HepG2 (cell line): ENCODE results near the gene HDAC3. TPM values are rescaled to one million over a fixed set of nuclear protein-coding genes. Genes with fewer than 3 reads are reported as not detected.

Experiments used
- ATAC-seq: fragments of 200-7000 bp; cut with Tn5 transposase; 3 replicates; pipeline ENCODE4 v1.9.1; 2020; ENCODE audit warnings: mild to moderate bottlenecking, moderate library complexity
- BruUV-seq: library from RNA; stranded (reverse); fragments of 400-500 nt; replicated peaks from 2 replicates; lab custom pipeline; 2021; lab: Mats Ljungman, UMichigan
- CTCF ChIA-PET: fragments of 300-600 bp; formaldehyde crosslinking; extraction: SDS; loops from one replicate; lab custom pipeline; 2021; ENCODE audit warnings: low total read pairs, inconsistent platforms, low intra/inter-chr PET ratio; lab: Yijun Ruan, JAX
- POLR2A ChIA-PET: fragments of 350-600 bp; sonication (Branson Sonifier 250); formaldehyde crosslinking; loops from one replicate; lab custom pipeline; 2020; ENCODE audit warnings: antibody characterized with exemption, inconsistent platforms; lab: Yijun Ruan, JAX
- DNase-seq: peaks from one replicate; pipeline ENCODE4 v3.0.0-alpha.2; 2015; ENCODE audit warnings: low spot score
- FAIRE-seq: peaks from 3 replicates; lab custom pipeline; 2011; peaks lifted over from hg19 to GRCh38; lab: Jason Lieb, UNC
- H2AFZ ChIP-seq: one replicate; pipeline ENCODE4 v1.6.1; 2011; ENCODE audit warnings: low read length, inconsistent platforms
- H3K27ac ChIP-seq: fragments of 300-600 bp; 3 replicates; pipeline ENCODE4 v1.8.0; 2011; ENCODE audit warnings: mixed run types, mild to moderate bottlenecking, mixed read lengths, low read length, inconsistent platforms; ENCODE audit not compliant: insufficient read depth; ENCODE audit errors: extremely low read length
- H3K27me3 ChIP-seq, 2 experiments: fragments of 200-600 bp in 1 of 2; 2 replicates in 1 of 2; 3 replicates in 1 of 2; pipeline versions ENCODE4 v1.6.0 to v1.8.0; 2011; ENCODE audit warnings: low read length in 2 of 2, mild to moderate bottlenecking in 2 of 2, moderate library complexity in 2 of 2, inconsistent platforms in 1 of 2; ENCODE audit not compliant: insufficient read depth in 2 of 2, control insufficient read depth in 1 of 2
- H3K36me3 ChIP-seq, 2 experiments: fragments of 200-600 bp in 1 of 2; replicated peaks in 1 of 2; 2 replicates in 1 of 2; 3 replicates in 1 of 2; pipeline versions ENCODE4 v1.5.1 to v1.8.0; 2011; ENCODE audit warnings: low read length in 2 of 2, inconsistent platforms in 1 of 2; ENCODE audit not compliant: insufficient read depth in 2 of 2, control insufficient read depth in 1 of 2
- H3K4me1 ChIP-seq: 2 replicates; pipeline ENCODE4 v1.5.1; 2012; ENCODE audit warnings: low read length, inconsistent platforms; ENCODE audit not compliant: insufficient read depth
- H3K4me2 ChIP-seq: 2 replicates; pipeline ENCODE4 v1.6.0; 2011; ENCODE audit warnings: low read depth, low read length, inconsistent platforms
- H3K4me3 ChIP-seq, 3 experiments: fragments of 200-600 bp in 1 of 3; sonication (generic), shearing (Covaris generic) in 1 of 3; replicated peaks in 1 of 3; 2 replicates each; pipeline ENCODE4 v1.5.1; 2011 to 2016; ENCODE audit warnings: low read length in 3 of 3, inconsistent platforms in 2 of 3, low read depth in 2 of 3, mild to moderate bottlenecking in 2 of 3, control low read depth in 1 of 3, mixed read lengths in 1 of 3; ENCODE audit not compliant: insufficient read depth in 1 of 3
- H3K79me2 ChIP-seq: one replicate; pipeline ENCODE4 v1.6.1; 2011; ENCODE audit warnings: low read length, inconsistent platforms; ENCODE audit not compliant: insufficient read depth
- H3K9ac ChIP-seq: 2 replicates; pipeline ENCODE4 v1.6.0; 2011; ENCODE audit warnings: mild to moderate bottlenecking, low read depth, low read length, inconsistent platforms; ENCODE audit not compliant: insufficient read depth
- H3K9me3 ChIP-seq: 2 replicates; pipeline ENCODE4 v1.5.1; 2012; ENCODE audit warnings: mild to moderate bottlenecking, low read length
- H4K20me1 ChIP-seq: 2 replicates; pipeline ENCODE4 v1.6.0; 2011; ENCODE audit warnings: inconsistent platforms, mild to moderate bottlenecking, low read length, moderate library complexity; ENCODE audit not compliant: insufficient read depth
- ATF2 ChIP-seq: sonication (generic); formaldehyde crosslinking; IDR thresholded peaks from 2 replicates; pipeline ENCODE4 v1.4.0; 2020; ENCODE audit warnings: missing genetic modification reagents
- NONO ChIP-seq, 2 experiments: fragments of 450-650 bp in 1 of 2; sonication (generic) in 1 of 2; formaldehyde crosslinking in 1 of 2; IDR thresholded peaks in 1 of 2; conservative IDR thresholded peaks in 1 of 2; 2 replicates each; pipeline versions ENCODE4 v1.6.1 to v1.8.0; 2017 to 2022; ENCODE audit warnings: mild to moderate bottlenecking in 1 of 2, missing genetic modification reagents in 1 of 2, moderate library complexity in 1 of 2
- SOX5 ChIP-seq: IDR thresholded peaks from 2 replicates; pipeline ENCODE4 v1.6.1; 2016; ENCODE audit warnings: borderline replicate concordance
- WIZ ChIP-seq: sonication (generic); formaldehyde crosslinking; IDR thresholded peaks from 2 replicates; pipeline ENCODE4 v1.5.1; 2020; ENCODE audit warnings: mild to moderate bottlenecking, missing genetic modification reagents
- ZNF512 ChIP-seq: sonication (generic); formaldehyde crosslinking; IDR thresholded peaks from 2 replicates; pipeline ENCODE4 v1.4.0; 2020; ENCODE audit warnings: mild to moderate bottlenecking, missing genetic modification reagents
- ZNF781 ChIP-seq: sonication (generic); formaldehyde crosslinking; IDR thresholded peaks from 2 replicates; pipeline ENCODE4 v1.5.1; 2020; ENCODE audit warnings: borderline replicate concordance, mild to moderate bottlenecking, missing genetic modification reagents; ENCODE audit errors: not compliant biosample characterization
- ZNF782 ChIP-seq: sonication (generic); formaldehyde crosslinking; IDR thresholded peaks from 2 replicates; pipeline ENCODE4 v1.4.0; 2020; ENCODE audit warnings: missing genetic modification reagents, mild to moderate bottlenecking, borderline replicate concordance
- WGBS: methylation state at CpG from one replicate; pipeline ENCODE4 v1.1.6; 2017; ENCODE audit warnings: low lambda C conversion rate; 5-methylcytosine and 5-hydroxymethylcytosine counted together
- in situ Hi-C: cut with HindIII; loops from 2 replicates; pipeline ENCODE4 v1.10.0; 2017; ENCODE audit warnings: low pct_unique_long_range_greater_than_20kb; ENCODE audit not compliant: extremely low pct_ligation_motif_present
- intact Hi-C: fragments of 100-400 bp; cut with micrococcal nuclease; formaldehyde crosslinking; loops from one replicate; pipeline ENCODE4 v1.10.0; 2022; ENCODE audit not compliant: unreplicated experiment
- polyA plus RNA-seq, 8 experiments: library from polyadenylated mRNA; depleted of rRNA in 3 of 8; stranded (reverse) in 7 of 8; unstranded in 1 of 8; fragments of >200 nt; fragmentation: Illumina TruSeq in 4 of 8; extraction: Trizol in 4 of 8; gene quantifications; 2 replicates each; pipeline versions ENCODE4 v1.2.1 to v1.2.3, GENCODE V29; 2011 to 2016; ENCODE audit warnings: low read depth in 4 of 8, missing spikeins in 1 of 8, mixed read lengths in 1 of 8; ENCODE audit not compliant: insufficient read depth in 1 of 8
- total RNA-seq, 5 experiments: library from RNA; depleted of rRNA; stranded (reverse); fragments of >200 nt; fragmentation: Illumina TruSeq; extraction: Trizol; gene quantifications; 2 replicates each; pipeline ENCODE4 v1.2.3, GENCODE V29; 2016; ENCODE audit warnings: low read depth in 1 of 5

HDAC3 gene
- total and polyA plus RNA-seq, 2 of the 13 experiments (the other 11 are each of a cell fraction or from before 2014, with no cell fraction given) = 84.0 to 94.1 TPM

GRCh38 chr5:141633871-141634561 lies 2.6 kb downstream of the HDAC3 start:
- Histone ChIP-seq H2AFZ (no peak overlapping the region), H3K9ac (no peak overlapping the region), H3K4me2 (no peak overlapping the region), H3K36me3 (peaks cover 10 to 34% of the 10 kb centered on the region in 2 experiments), H3K79me2 (peaks cover 48% of the 10 kb centered on the region), H3K4me1 (peaks cover 40% of the 10 kb centered on the region), H3K9me3 (no peaks in the 10 kb centered on the region), H3K27ac (no peak overlapping the region), H3K27me3 (no peaks in the 10 kb centered on the region; a peak in 1 of 5 replicates), H3K4me3 (no peak overlapping the region), H4K20me1 (peaks cover 7% of the 10 kb centered on the region)
- ChIA-PET POLR2A (interaction anchor here (0.5 kb wide), 1 partner anchor 1534 kb away, joined by 3 read pairs; no protein-coding TSS in a partner anchor), CTCF (no interaction called here)
- TF ChIP-seq NONO (IDR thresholded peaks at IDR 0.05) = no peak
- TF ChIP-seq NONO (CRISPR knock-in tag; conservative IDR thresholded peaks at IDR 0.05) = no peak
- TF ChIP-seq ZNF782 (CRISPR knock-in tag) = no peak
- TF ChIP-seq ATF2 (CRISPR knock-in tag) = no peak
- no peak for TF ChIP-seq ZNF781
- TF ChIP-seq ZNF512 (CRISPR knock-in tag) = no peak
- no peak for TF ChIP-seq WIZ (CRISPR knock-in tag)
- no peak for TF ChIP-seq SOX5 (CRISPR knock-in tag)
- WGBS = 96% methylated on average over 5 of the region's 5 CpGs
- no TSS peak for BruUV-seq
- in situ Hi-C loops (no loop called here), intact Hi-C loops (no loop called here)
- no peak for FAIRE-seq
- DNase-seq = no peak
- no peak for ATAC-seq
